ENCODE data around the gene TNK1. TPM values are rescaled to one million over a fixed set of nuclear protein-coding genes. Genes with fewer than 3 reads are reported as not detected.
"Not testable (repeated sequence)": the region's sequence is repeated elsewhere in the genome, so short reads cannot be mapped to it uniquely, and the experiment has no call there.

The TNK1 gene
- total RNA-seq, 1 donor from 2014 or later = 0.34 TPM

- no peak within 1 kb of the TSS for H3K27ac Mint-ChIP-seq (ENCODE audit: unreplicated experiment)
- peaks cover 2% of the 10 kb centered on the region for H3K9me3 Mint-ChIP-seq (ENCODE audit: unreplicated experiment)
- no peaks in the 10 kb centered on the region for H3K36me3 Mint-ChIP-seq (ENCODE audit: unreplicated experiment)
- TF ChIP-seq CTCF (IDR thresholded peaks at IDR 0.05; ENCODE audit: partially characterized antibody, unreplicated experiment) = no peak
- H3K4me1 Mint-ChIP-seq (ENCODE audit: low read depth, unreplicated experiment) = no peaks in the 10 kb centered on the region
- H3K4me3 Mint-ChIP-seq (ENCODE audit: unreplicated experiment) = no peak within 1 kb of the TSS
- DNase-seq = no peak
- H3K27me3 Mint-ChIP-seq (ENCODE audit: unreplicated experiment) = peaks cover 2% of the 10 kb centered on the region
Observed at GRCh38 chr17:7336240-7337175, 44.4 kb upstream of the TNK1 start, which contains the start of gene ACAP1. TSS of gene ACAP1 (plus strand) at chr17:7336529. CDS start at chr17:7336735, 206 bp downstream.

GRCh38 chr17:7337600-7337999, 43.3 kb upstream of the TNK1 start:
- peak overlapping the region; percentile 70 for H3K27ac Mint-ChIP-seq (ENCODE audit: unreplicated experiment)
- not testable (repeated sequence) for DNase-seq; H3K4me1 Mint-ChIP-seq (ENCODE audit: low read depth, unreplicated experiment); H3K27me3 Mint-ChIP-seq (ENCODE audit: unreplicated experiment); H3K9me3 Mint-ChIP-seq (ENCODE audit: unreplicated experiment); H3K4me3 Mint-ChIP-seq (ENCODE audit: unreplicated experiment); H3K36me3 Mint-ChIP-seq (ENCODE audit: unreplicated experiment)

GRCh38 chr17:7340179-7340578, 40.7 kb upstream of the TNK1 start:
- no peaks in the 10 kb centered on the region for H3K36me3 Mint-ChIP-seq (ENCODE audit: unreplicated experiment)
- no peak overlapping the region for H3K4me3 Mint-ChIP-seq (ENCODE audit: unreplicated experiment)
- H3K4me1 Mint-ChIP-seq (ENCODE audit: low read depth, unreplicated experiment) = no peaks in the 10 kb centered on the region
- no peak for TF ChIP-seq CTCF (IDR thresholded peaks at IDR 0.05; ENCODE audit: partially characterized antibody, unreplicated experiment)
- H3K27ac Mint-ChIP-seq (ENCODE audit: unreplicated experiment) = no peak overlapping the region
- peaks cover 4% of the 10 kb centered on the region for H3K27me3 Mint-ChIP-seq (ENCODE audit: unreplicated experiment)
- no peak for DNase-seq
- peaks cover 2% of the 10 kb centered on the region for H3K9me3 Mint-ChIP-seq (ENCODE audit: unreplicated experiment)

GRCh38 chr17:7341842-7342241, 39.0 kb upstream of the TNK1 start:
- TF ChIP-seq CTCF (IDR thresholded peaks at IDR 0.05; ENCODE audit: partially characterized antibody, unreplicated experiment) = no peak
- Mint-ChIP-seq H3K27me3 (ENCODE audit: unreplicated experiment) (peaks cover 4% of the 10 kb centered on the region), H3K4me1 (ENCODE audit: low read depth, unreplicated experiment) (no peaks in the 10 kb centered on the region), H3K27ac (ENCODE audit: unreplicated experiment) (no peak overlapping the region), H3K4me3 (ENCODE audit: unreplicated experiment) (no peak overlapping the region), H3K36me3 (ENCODE audit: unreplicated experiment) (no peaks in the 10 kb centered on the region), H3K9me3 (ENCODE audit: unreplicated experiment) (peaks cover 2% of the 10 kb centered on the region)
- DNase-seq = no peak

- Mint-ChIP-seq H3K27ac (ENCODE audit: unreplicated experiment) (peak overlapping the region; percentile 55), H3K9me3 (ENCODE audit: unreplicated experiment) (peaks cover 2% of the 10 kb centered on the region), H3K27me3 (ENCODE audit: unreplicated experiment) (peaks cover 4% of the 10 kb centered on the region), H3K4me3 (ENCODE audit: unreplicated experiment) (no peak overlapping the region), H3K36me3 (ENCODE audit: unreplicated experiment) (no peaks in the 10 kb centered on the region), H3K4me1 (ENCODE audit: low read depth, unreplicated experiment) (no peaks in the 10 kb centered on the region)
- TF ChIP-seq CTCF (IDR thresholded peaks at IDR 0.05; ENCODE audit: partially characterized antibody, unreplicated experiment) = no peak
- DNase-seq = no peak
Observed at GRCh38 chr17:7343250-7343649, 37.6 kb upstream of the TNK1 start.
